Thyroid gland (tissue), 4 donors: ENCODE results near the gene ELOB. TPM values are rescaled to one million over a fixed set of nuclear protein-coding genes. Genes with fewer than 3 reads are reported as not detected.

Experiments
- DNase-seq, 2 donors: peaks; one replicate each; pipeline ENCODE4 v3.0.0-alpha.2; 2019
- H3K27ac ChIP-seq, 3 donors: fragments of 200-600 bp; sonication (generic); 1 replicate in 2 of 3; 2 replicates in 1 of 3; pipeline ENCODE4 v1.5.1; 2016 to 2019; ENCODE audit warnings: mild to moderate bottlenecking in 1 of 3, moderate library complexity in 1 of 3
- H3K27me3 ChIP-seq: fragments of 200-600 bp; sonication (generic); one replicate; pipeline ENCODE4 v1.5.1; 2019
- H3K36me3 ChIP-seq, 2 donors: fragments of 200-600 bp; sonication (generic); one replicate each; pipeline ENCODE4 v1.5.1; 2016 to 2019
- H3K4me1 ChIP-seq, 2 donors: fragments of 200-600 bp; sonication (generic); one replicate each; pipeline ENCODE4 v1.5.1; 2017 to 2019
- H3K4me3 ChIP-seq, 3 donors: fragments of 200-600 bp; sonication (generic); replicated peaks in 1 of 3; 1 replicate in 2 of 3; 2 replicates in 1 of 3; pipeline ENCODE4 v1.5.1; 2016; ENCODE audit warnings: mild to moderate bottlenecking in 1 of 3
- H3K9me3 ChIP-seq: fragments of 200-600 bp; sonication (generic); one replicate; pipeline ENCODE4 v1.5.1; 2017
- POLR2A ChIP-seq, 2 donors: fragments of 450-650 bp; IDR thresholded peaks; one replicate each; pipeline ENCODE4 v1.6.1; 2017; ENCODE audit warnings: antibody characterized with exemption in 2 of 2, mild to moderate bottlenecking in 2 of 2, moderate library complexity in 1 of 2
- WGBS, 2 donors: methylation state at CpG; one replicate each; pipeline ENCODE4 v1.1.5; 2017; 5-methylcytosine and 5-hydroxymethylcytosine counted together
- intact Hi-C: fragments of 100-400 bp; cut with DNase I; formaldehyde crosslinking; loops from one replicate; pipeline ENCODE4 v1.15.1; 2023
- total RNA-seq, 4 donors: library from RNA; depleted of rRNA; stranded (reverse); fragments of >200 nt; gene quantifications; one replicate each; pipeline ENCODE4 v1.2.3, GENCODE V29; 2016
- TF ChIP-seq, protein P1 (sequence below), 6 experiments: fragments of 200-600 bp in 3 of 6; fragments of 450-650 bp in 3 of 6; sonication (generic) in 3 of 6; IDR thresholded peaks; one replicate each; pipeline ENCODE4 v1.5.1; 2016 to 2019; ENCODE audit warnings: antibody characterized with exemption in 6 of 6, mild to moderate bottlenecking in 2 of 6, inconsistent platforms in 1 of 6, moderate library complexity in 1 of 6

ELOB gene
- total RNA-seq, 4 donors from 2014 or later, result 373 to 786 (median 647) TPM

DNA sequence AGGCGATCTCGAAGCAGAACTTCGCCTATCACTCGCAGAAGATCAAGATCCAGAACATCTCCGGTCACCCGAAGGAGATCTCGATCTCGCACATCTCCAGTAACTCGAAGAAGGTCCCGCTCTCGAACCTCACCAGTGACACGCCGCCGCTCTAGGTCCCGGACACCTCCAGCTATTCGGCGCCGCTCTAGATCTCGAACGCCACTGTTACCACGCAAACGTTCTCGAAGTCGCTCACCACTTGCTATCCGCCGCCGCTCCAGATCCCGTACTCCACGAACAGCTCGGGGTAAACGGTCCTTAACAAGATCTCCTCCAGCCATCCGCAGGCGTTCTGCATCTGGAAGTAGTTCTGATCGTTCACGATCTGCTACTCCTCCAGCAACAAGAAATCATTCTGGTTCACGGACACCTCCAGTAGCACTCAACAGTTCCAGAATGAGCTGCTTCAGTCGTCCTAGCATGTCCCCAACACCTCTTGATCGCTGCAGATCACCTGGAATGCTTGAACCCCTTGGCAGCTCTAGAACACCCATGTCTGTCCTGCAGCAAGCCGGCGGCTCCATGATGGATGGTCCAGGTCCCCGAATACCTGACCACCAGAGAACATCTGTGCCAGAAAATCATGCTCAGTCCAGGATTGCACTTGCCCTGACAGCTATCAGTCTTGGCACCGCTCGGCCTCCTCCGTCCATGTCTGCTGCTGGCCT is 10.5 kb downstream of the ELOB start:
- Histone ChIP-seq H3K4me3 (no peak overlapping the region), H3K9me3 (no peaks in the 10 kb centered on the region), H3K36me3 (peaks cover 100% of the 10 kb centered on the region in 2 donors), H3K27me3 (no peaks in the 10 kb centered on the region), H3K4me1 (no peaks in the 10 kb centered on the region), H3K27ac (no peak overlapping the region)
- DNase-seq, result no peak
- intact Hi-C loops, result no loop called here
- 97 to 98% methylated on average over 42 to 44 of the region's 44 CpGs for WGBS, 2 donors
- TF ChIP-seq, protein P1, sequence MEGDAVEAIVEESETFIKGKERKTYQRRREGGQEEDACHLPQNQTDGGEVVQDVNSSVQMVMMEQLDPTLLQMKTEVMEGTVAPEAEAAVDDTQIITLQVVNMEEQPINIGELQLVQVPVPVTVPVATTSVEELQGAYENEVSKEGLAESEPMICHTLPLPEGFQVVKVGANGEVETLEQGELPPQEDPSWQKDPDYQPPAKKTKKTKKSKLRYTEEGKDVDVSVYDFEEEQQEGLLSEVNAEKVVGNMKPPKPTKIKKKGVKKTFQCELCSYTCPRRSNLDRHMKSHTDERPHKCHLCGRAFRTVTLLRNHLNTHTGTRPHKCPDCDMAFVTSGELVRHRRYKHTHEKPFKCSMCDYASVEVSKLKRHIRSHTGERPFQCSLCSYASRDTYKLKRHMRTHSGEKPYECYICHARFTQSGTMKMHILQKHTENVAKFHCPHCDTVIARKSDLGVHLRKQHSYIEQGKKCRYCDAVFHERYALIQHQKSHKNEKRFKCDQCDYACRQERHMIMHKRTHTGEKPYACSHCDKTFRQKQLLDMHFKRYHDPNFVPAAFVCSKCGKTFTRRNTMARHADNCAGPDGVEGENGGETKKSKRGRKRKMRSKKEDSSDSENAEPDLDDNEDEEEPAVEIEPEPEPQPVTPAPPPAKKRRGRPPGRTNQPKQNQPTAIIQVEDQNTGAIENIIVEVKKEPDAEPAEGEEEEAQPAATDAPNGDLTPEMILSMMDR (IDR thresholded peaks at IDR 0.05), result no peak
- TF ChIP-seq POLR2A (IDR thresholded peaks at IDR 0.05), result no peak

DNA sequence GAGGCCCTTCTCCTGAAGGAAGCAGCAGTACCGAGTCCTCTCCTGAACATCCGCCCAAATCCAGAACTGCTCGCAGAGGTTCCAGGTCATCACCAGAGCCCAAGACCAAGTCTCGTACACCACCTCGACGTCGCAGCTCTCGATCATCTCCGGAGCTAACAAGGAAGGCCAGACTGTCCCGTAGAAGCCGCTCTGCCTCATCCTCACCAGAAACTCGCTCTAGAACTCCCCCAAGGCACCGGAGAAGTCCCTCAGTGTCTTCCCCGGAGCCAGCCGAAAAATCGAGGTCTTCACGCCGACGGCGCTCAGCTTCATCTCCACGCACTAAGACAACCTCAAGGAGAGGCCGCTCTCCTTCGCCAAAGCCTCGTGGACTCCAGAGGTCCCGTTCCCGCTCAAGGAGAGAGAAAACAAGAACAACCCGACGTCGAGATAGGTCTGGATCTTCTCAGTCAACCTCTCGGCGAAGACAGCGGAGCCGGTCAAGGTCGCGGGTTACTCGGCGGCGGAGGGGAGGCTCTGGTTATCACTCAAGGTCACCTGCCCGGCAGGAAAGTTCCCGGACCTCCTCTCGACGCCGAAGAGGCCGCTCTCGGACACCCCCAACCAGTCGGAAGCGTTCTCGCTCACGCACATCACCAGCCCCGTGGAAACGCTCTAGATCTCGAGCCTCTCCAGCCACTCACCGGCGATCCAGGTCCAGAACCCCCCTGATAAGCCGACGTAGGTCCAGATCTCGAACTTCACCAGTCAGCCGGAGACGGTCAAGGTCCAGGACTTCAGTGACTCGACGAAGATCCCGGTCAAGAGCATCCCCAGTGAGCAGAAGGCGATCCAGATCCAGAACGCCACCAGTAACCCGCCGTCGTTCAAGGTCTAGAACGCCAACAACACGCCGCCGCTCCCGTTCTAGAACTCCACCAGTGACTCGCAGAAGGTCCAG is 11.3 kb downstream of the ELOB start:
- Histone ChIP-seq H3K4me3 (no peak overlapping the region), H3K4me1 (no peaks in the 10 kb centered on the region), H3K27ac (no peak overlapping the region), H3K9me3 (no peaks in the 10 kb centered on the region), H3K27me3 (no peaks in the 10 kb centered on the region), H3K36me3 (peaks cover 99 to 100% of the 10 kb centered on the region in 2 donors)
- no peak for DNase-seq
- 96 to 97% methylated on average over 70 to 73 of the region's 73 CpGs for WGBS, 2 donors
- intact Hi-C loops, result no loop called here
- TF ChIP-seq, protein P1 (IDR thresholded peaks at IDR 0.05), result no peak

DNA sequence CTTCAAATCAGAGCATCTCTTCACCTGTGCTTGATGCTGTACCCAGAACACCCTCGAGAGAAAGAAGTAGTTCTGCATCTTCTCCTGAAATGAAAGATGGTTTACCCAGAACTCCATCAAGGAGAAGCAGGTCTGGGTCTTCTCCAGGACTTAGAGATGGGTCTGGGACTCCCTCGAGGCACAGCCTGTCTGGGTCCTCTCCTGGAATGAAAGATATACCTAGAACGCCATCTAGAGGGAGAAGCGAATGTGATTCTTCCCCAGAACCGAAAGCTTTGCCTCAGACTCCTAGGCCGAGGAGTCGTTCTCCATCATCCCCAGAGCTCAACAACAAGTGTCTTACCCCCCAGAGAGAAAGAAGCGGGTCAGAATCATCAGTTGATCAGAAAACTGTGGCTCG is 12.4 kb downstream of the ELOB start:
- no peaks in the 10 kb centered on the region for H3K9me3 ChIP-seq
- H3K27ac ChIP-seq, result no peak overlapping the region
- peaks cover 99 to 100% of the 10 kb centered on the region in 2 donors for H3K36me3 ChIP-seq
- TF ChIP-seq, protein P1 (IDR thresholded peaks at IDR 0.05), result no peak
- TF ChIP-seq POLR2A (IDR thresholded peaks at IDR 0.05), result no peak
- no peak overlapping the region for H3K4me3 ChIP-seq
- no peak for DNase-seq
- no peaks in the 10 kb centered on the region for H3K4me1 ChIP-seq
- intact Hi-C loops, result no loop called here
- WGBS, 2 donors, result 97 to 98% methylated on average over 9 of the region's 9 CpGs
- no peaks in the 10 kb centered on the region for H3K27me3 ChIP-seq

GRCh38 chr16:2763173-2763572 is 13.9 kb downstream of the ELOB start:
- WGBS, 2 donors, result 90 to 95% methylated on average over 6 of the region's 6 CpGs
- Histone ChIP-seq H3K27ac (no peak overlapping the region), H3K9me3 (no peaks in the 10 kb centered on the region), H3K27me3 (no peaks in the 10 kb centered on the region), H3K4me1 (no peaks in the 10 kb centered on the region), H3K36me3 (peaks cover 99 to 100% of the 10 kb centered on the region in 2 donors), H3K4me3 (no peak overlapping the region)
- intact Hi-C loops, result no loop called here
- no peak for DNase-seq
- TF ChIP-seq POLR2A (IDR thresholded peaks at IDR 0.05), result no peak
- TF ChIP-seq, protein P1 (IDR thresholded peaks at IDR 0.05), result no peak

- DNase-seq, result no peak
- no peak for TF ChIP-seq POLR2A (IDR thresholded peaks at IDR 0.05)
- TF ChIP-seq, protein P1 (IDR thresholded peaks at IDR 0.05), result no peak
- Histone ChIP-seq H3K4me3 (no peak overlapping the region), H3K9me3 (no peaks in the 10 kb centered on the region), H3K27me3 (no peaks in the 10 kb centered on the region), H3K4me1 (no peaks in the 10 kb centered on the region), H3K36me3 (peaks cover 99 to 100% of the 10 kb centered on the region in 2 donors), H3K27ac (no peak overlapping the region)
- intact Hi-C loops, result no loop called here
- 97 to 99% methylated on average over 13 of the region's 13 CpGs for WGBS, 2 donors
These were observed 14.4 kb downstream of the ELOB start for GRCh38 chr16:2762711-2763110.
